Astrocyte of the cerebellum (primary cell): ENCODE data around the gene CPT1B.

ENCODE experiments used
- DNase-seq: peaks from one replicate; pipeline ENCODE4 v3.0.0-alpha.2; 2011; ENCODE audit warnings: low read depth
- H3K4me3 ChIP-seq: 2 replicates; pipeline ENCODE4 v1.5.1; 2011; ENCODE audit warnings: mild to moderate bottlenecking, low read depth, low read length, moderate library complexity
- in situ Hi-C: cut with HindIII; loops from 2 replicates; pipeline ENCODE4 v1.10.0; 2017; ENCODE audit warnings: low sequenced_read_pairs
- TF ChIP-seq, protein P1 (sequence below): IDR thresholded peaks from 2 replicates; pipeline ENCODE4 v1.5.1; 2012; ENCODE audit warnings: low read length, low read depth, moderate library complexity, mild to moderate bottlenecking; ENCODE audit errors: missing control alignments

CPT1B gene

GRCh38 chr22:50531962-50532674 is 46.1 kb downstream of the CPT1B start:
- in situ Hi-C loops, result no loop called here
- TF ChIP-seq, protein P1, sequence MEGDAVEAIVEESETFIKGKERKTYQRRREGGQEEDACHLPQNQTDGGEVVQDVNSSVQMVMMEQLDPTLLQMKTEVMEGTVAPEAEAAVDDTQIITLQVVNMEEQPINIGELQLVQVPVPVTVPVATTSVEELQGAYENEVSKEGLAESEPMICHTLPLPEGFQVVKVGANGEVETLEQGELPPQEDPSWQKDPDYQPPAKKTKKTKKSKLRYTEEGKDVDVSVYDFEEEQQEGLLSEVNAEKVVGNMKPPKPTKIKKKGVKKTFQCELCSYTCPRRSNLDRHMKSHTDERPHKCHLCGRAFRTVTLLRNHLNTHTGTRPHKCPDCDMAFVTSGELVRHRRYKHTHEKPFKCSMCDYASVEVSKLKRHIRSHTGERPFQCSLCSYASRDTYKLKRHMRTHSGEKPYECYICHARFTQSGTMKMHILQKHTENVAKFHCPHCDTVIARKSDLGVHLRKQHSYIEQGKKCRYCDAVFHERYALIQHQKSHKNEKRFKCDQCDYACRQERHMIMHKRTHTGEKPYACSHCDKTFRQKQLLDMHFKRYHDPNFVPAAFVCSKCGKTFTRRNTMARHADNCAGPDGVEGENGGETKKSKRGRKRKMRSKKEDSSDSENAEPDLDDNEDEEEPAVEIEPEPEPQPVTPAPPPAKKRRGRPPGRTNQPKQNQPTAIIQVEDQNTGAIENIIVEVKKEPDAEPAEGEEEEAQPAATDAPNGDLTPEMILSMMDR, result no peak
- DNase-seq, result no peak
- peak overlapping the region; percentile 31 for H3K4me3 ChIP-seq

- peak overlapping the region; percentile 31 for H3K4me3 ChIP-seq
- TF ChIP-seq, protein P1, result no peak
- DNase-seq, result no peak
- in situ Hi-C loops, result no loop called here
Measured at GRCh38 chr22:50531546-50531961, 46.7 kb downstream of the CPT1B start.

DNA sequence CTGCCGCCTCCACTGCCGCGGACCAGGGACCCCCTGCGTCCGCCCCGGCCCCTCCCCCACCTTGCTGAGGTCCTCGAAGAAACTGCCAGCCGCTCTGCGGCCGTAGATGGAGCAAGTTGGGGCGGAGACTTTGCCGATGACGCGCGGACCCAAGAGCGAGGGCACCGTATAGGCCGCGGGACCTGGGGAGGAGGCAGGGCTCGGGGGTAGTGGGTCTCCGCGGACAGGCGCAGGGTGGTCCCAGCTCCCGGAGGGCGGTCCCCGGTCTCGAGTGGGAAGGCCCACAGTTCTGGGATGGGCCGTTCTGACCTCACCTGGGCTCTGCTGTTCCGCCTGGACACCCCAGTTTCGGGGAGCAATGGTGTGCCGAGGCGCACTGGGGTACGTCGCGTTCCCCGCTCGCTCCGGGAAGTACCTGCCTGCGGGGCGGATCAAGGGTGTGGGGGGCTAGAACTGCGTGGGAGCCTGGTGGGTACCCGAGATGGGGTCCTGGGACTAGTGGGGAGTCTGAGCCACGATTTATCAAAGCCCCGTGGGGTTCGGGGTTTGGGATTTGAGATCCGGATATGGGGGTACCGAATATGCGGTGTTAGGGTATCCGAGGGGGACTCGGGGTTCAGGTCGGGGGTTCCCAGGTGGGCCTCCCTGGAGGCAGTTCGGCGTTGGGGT is 47.2 kb downstream of the CPT1B start:
- TF ChIP-seq, protein P1, result no peak
- DNase-seq, result no peak
- in situ Hi-C loops, result no loop called here
- peak overlapping the region; percentile 31 for H3K4me3 ChIP-seq

- in situ Hi-C loops, result no loop called here
- H3K4me3 ChIP-seq, result peak overlapping the region; percentile 20
- TF ChIP-seq, protein P1, result no peak
- no peak for DNase-seq
Measured at GRCh38 chr22:50530580-50530876, 47.7 kb downstream of the CPT1B start.

- TF ChIP-seq, protein P1, result no peak
- H3K4me3 ChIP-seq, result peak within 1 kb of the TSS; percentile 20
- in situ Hi-C loops, result no loop called here
- DNase-seq, result no peak
Measured at GRCh38 chr22:50529897-50530579, 48.2 kb downstream of the CPT1B start, which contains the start of gene TYMP. TSS of gene TYMP (minus strand) at chr22:50530012. CDS start at chr22:50529709, 303 bp downstream.

DNA sequence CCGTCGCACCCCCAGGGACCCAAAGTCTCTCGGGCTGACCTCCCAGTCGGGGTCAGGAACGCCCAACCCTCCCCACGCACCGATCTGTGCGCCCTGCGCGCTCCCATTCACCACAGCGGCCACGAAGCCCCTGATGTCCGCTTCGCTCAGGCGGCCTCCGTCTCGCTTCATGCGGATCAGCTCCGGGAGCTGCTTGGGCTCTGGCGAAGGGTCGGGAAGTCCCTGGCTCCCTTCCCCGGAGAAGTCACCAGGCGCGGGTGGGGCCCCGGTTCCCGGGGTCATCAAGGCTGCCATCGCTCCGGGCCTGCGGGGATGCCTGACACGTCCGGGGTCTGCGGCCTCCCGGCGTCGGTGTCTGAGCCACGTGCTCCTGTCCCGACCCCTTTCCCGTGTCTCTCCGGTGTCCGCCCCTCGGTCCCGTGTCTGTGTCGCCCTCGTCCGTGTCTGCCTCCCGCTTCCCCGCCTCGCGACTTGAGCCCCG is 48.8 kb downstream of the CPT1B start:
- DNase-seq, result no peak
- in situ Hi-C loops, result no loop called here
- TF ChIP-seq, protein P1, result no peak
- no peak overlapping the region for H3K4me3 ChIP-seq
